AG04450 (cell line): ENCODE results near the gene SHOC2. TPM values are rescaled to one million over a fixed set of nuclear protein-coding genes. Genes with fewer than 3 reads are reported as not detected.

Experiments used
- CTCF ChIA-PET: fragments of 300-600, 350-600 bp; formaldehyde crosslinking; extraction: SDS; loops from one replicate; lab custom pipeline; 2022; ENCODE audit warnings: antibody characterized with exemption, inconsistent platforms; lab: Charles Lee
- POLR2A ChIA-PET: fragments of 350-600 bp; formaldehyde crosslinking; extraction: SDS; loops from one replicate; lab custom pipeline; 2021; ENCODE audit warnings: antibody characterized with exemption, inconsistent platforms; lab: Yijun Ruan, JAX
- DNase-seq: peaks from one replicate; pipeline ENCODE4 v3.0.0-alpha.2; 2011; ENCODE audit warnings: low read depth, low spot score
- H3K27ac ChIP-seq: one replicate; pipeline ENCODE4 v1.5.1; 2012; ENCODE audit warnings: low read depth, low read length, control low read depth
- H3K27me3 ChIP-seq: one replicate; pipeline ENCODE4 v1.6.0; 2012; ENCODE audit warnings: low read length; ENCODE audit not compliant: control insufficient read depth, insufficient read depth
- H3K4me3 ChIP-seq: 2 replicates; pipeline ENCODE4 v1.5.1; 2011; ENCODE audit warnings: mild to moderate bottlenecking, low read depth, low read length, control low read depth
- H3K9me3 ChIP-seq: 2 replicates; pipeline ENCODE4 v1.5.1; 2012; ENCODE audit warnings: low read length; ENCODE audit not compliant: control insufficient read depth, insufficient read depth
- CTCF ChIP-seq: IDR thresholded peaks from 2 replicates; pipeline ENCODE4 v1.5.1; 2011; ENCODE audit warnings: low read depth, low read length, control low read depth, inconsistent platforms
- polyA plus RNA-seq: library from polyadenylated mRNA; depleted of rRNA; stranded (reverse); fragments of >200 nt; gene quantifications from 2 replicates; pipeline ENCODE4 v1.2.3, GENCODE V29; 2011

The SHOC2 gene
- polyA plus RNA-seq, 1 experiment, result 33.3 TPM

- Histone ChIP-seq H3K4me3 (no peak overlapping the region), H3K27ac (no peak overlapping the region), H3K27me3 (no peaks in the 10 kb centered on the region), H3K9me3 (no peaks in the 10 kb centered on the region)
- DNase-seq, result no peak
- TF ChIP-seq CTCF, result no peak
- CTCF ChIA-PET, result no interaction called here
- POLR2A ChIA-PET, result no interaction called here
These were observed 40.3 kb downstream of the SHOC2 start for GRCh38 chr10:110959379-110960332.

- H3K27me3 ChIP-seq, result no peaks in the 10 kb centered on the region
- POLR2A ChIA-PET, result no interaction called here
- TF ChIP-seq CTCF, result no peak
- no peaks in the 10 kb centered on the region for H3K9me3 ChIP-seq
- no peak overlapping the region for H3K27ac ChIP-seq
- CTCF ChIA-PET, result no interaction called here
- H3K4me3 ChIP-seq, result no peak overlapping the region
- no peak for DNase-seq
These were observed 40.9 kb downstream of the SHOC2 start for GRCh38 chr10:110960333-110960712.

DNA sequence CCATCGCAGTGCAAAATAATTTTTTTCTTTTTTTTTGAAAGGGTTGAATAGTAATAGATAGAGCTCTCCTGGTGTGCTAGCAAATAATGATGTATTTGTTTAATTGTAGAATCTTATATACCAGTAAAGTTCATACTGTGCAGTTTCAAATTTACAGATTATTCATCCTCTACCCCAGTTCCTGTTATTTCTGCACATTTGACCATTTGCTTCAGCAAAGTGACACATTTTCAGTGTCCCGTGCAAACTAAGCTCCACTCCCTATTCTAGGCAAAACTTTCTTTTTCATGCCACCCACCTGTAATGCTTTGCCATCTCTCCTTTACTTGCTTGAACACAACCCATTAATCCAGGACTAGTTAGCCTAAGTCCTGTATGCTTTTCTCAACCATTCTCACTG lies 43.0 kb downstream of the SHOC2 start:
- no peak for TF ChIP-seq CTCF
- POLR2A ChIA-PET, result no interaction called here

DNA sequence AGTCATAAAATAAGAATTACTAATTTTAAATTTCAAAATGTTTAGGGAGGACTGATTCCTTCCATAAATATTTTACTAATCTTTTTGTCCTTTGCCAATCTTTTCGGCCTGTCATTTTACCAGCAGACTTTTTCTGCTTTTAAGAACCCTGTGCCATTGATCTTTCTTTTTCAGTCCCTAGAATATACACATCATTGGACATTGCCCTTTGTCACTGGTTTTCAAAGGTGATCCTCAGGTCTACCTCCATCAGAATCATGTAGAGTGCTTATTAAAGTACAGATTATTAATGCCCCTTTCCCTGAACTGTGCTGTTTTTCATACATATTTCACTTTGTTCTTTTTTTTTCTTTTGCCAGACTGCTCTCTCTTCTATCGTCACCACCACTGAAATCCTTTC lies 43.8 kb downstream of the SHOC2 start:
- ChIA-PET POLR2A (no interaction called here), CTCF (interaction anchor here (0.9 to 1.4 kb wide), 2 partner anchors 46 to 291 kb away, joined by 3 read pairs; no protein-coding TSS in a partner anchor)
- no peak for TF ChIP-seq CTCF

More for the DNA sequence above, 43.0 kb downstream of the SHOC2 start:
- no peaks in the 10 kb centered on the region for H3K9me3 ChIP-seq
- H3K27ac ChIP-seq, result no peak overlapping the region
- no peak for DNase-seq
- no peaks in the 10 kb centered on the region for H3K27me3 ChIP-seq
- H3K4me3 ChIP-seq, result no peak overlapping the region
- CTCF ChIA-PET, result interaction anchor here (1.4 kb wide), 1 partner anchor 290 kb away, joined by 3 read pairs; no protein-coding TSS in a partner anchor

DNA sequence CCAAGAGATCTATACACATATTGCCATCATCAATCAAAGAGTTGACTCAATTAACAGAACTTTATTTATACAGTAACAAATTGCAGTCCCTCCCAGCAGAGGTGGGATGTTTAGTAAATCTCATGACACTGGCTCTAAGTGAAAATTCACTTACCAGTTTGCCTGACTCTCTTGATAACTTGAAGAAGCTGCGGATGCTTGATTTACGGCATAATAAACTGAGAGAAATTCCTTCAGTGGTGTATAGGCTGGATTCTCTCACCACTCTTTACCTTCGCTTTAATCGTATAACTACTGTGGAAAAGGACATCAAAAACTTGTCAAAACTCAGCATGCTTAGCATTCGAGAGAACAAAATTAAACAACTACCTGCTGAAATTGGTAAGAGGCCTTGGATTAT lies 45.3 kb downstream of the SHOC2 start:
- Histone ChIP-seq H3K4me3 (no peak overlapping the region), H3K27ac (no peak overlapping the region), H3K27me3 (no peaks in the 10 kb centered on the region), H3K9me3 (no peaks in the 10 kb centered on the region)
- ChIA-PET CTCF (no interaction called here), POLR2A (no interaction called here)
- no peak for TF ChIP-seq CTCF
- DNase-seq, result no peak

More for the DNA sequence above, 43.8 kb downstream of the SHOC2 start:
- no peak for DNase-seq
- no peaks in the 10 kb centered on the region for H3K27me3 ChIP-seq
- no peak overlapping the region for H3K27ac ChIP-seq
- no peak overlapping the region for H3K4me3 ChIP-seq
- H3K9me3 ChIP-seq, result no peaks in the 10 kb centered on the region
